GM10266 (cell line): ENCODE data around the gene SLC38A2.
"Not testable (repeated sequence)": the region's sequence is repeated elsewhere in the genome, so short reads cannot be mapped to it uniquely, and the experiment has no call there.

Source experiments
- DNase-seq: peaks from one replicate; pipeline ENCODE4 v3.0.0; 2012; ENCODE audit errors: extremely low spot score
- TF ChIP-seq, protein P1 (sequence below): IDR thresholded peaks from 2 replicates; pipeline ENCODE4 v1.5.1; 2012; ENCODE audit warnings: mild to moderate bottlenecking, low read depth; ENCODE audit not compliant: control insufficient read depth, insufficient read depth; ENCODE audit errors: missing control alignments

SLC38A2 gene

DNA sequence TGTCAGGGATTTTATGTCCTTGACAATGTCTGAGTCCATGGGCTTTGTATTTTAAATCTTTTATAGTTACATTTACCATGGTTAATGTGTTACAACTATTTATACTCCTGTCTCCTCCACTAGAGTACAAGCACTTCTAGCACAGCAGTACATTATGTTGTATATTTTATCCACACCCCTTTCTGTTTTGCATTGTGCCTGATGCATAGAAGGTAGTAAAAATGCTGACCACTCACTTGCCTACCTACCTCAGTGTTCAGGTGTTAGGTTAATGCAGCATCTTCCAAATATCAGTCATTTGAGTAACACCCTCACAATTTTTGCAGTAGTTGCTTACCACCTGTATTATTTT, 31.1 kb upstream of the SLC38A2 start:
- no peak for DNase-seq
- TF ChIP-seq, protein P1, sequence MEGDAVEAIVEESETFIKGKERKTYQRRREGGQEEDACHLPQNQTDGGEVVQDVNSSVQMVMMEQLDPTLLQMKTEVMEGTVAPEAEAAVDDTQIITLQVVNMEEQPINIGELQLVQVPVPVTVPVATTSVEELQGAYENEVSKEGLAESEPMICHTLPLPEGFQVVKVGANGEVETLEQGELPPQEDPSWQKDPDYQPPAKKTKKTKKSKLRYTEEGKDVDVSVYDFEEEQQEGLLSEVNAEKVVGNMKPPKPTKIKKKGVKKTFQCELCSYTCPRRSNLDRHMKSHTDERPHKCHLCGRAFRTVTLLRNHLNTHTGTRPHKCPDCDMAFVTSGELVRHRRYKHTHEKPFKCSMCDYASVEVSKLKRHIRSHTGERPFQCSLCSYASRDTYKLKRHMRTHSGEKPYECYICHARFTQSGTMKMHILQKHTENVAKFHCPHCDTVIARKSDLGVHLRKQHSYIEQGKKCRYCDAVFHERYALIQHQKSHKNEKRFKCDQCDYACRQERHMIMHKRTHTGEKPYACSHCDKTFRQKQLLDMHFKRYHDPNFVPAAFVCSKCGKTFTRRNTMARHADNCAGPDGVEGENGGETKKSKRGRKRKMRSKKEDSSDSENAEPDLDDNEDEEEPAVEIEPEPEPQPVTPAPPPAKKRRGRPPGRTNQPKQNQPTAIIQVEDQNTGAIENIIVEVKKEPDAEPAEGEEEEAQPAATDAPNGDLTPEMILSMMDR, result no peak

DNA sequence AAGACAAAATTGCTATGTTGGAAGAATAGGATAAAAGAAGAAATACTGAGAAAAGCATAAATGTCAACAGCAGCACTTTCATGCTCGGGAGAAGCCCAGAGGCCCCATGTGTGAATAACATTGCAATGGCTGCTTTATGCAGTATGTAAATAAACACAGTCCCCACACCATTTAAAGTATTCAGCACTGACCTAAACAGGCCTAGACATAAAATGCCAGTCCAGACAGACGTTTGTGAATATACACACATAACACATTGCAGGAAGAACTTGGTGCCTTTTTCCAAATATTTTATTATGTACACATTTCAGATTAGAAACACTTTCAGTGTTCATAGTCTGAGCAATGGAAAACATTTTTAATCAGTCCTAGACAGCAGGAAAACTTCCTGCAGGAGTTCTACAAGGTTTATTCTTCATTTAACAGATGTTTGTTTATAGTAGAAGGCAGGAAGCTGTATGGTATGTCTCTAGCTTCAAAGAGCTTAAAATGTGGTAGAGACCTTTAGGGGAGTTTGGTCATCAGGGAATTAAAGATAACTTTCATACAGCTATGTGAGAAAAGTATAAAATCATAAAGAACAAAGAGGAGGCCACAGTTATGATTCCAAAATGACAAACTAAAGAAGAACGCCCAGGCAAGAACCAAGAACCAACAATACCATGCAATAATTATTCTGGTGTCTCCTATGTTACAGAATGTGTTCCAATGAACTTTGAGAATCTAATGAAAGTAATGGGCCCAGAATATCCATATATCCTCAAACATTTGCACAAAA, 30.6 kb upstream of the SLC38A2 start:
- TF ChIP-seq, protein P1, result no peak
- no peak for DNase-seq

DNA sequence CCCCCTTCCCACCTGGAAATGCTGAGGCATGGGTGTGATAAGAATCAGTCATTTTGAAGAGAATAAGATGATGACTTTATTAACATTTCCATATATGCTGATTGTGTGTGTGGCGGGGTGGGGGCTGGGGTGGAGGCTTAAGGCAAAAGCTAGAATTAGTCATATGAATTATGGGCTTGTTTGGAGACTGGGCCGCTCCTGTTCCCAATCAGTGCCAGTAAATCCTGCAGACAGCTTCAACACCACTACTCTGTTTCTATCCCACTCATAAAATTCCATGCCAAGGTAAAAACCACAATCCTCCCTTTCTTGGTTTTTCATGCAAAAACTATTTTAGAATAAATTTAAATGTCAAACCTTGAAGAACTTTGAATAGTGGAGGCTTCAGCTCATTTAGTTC, 29.9 kb upstream of the SLC38A2 start:
- TF ChIP-seq, protein P1, result no peak
- no peak for DNase-seq

DNA sequence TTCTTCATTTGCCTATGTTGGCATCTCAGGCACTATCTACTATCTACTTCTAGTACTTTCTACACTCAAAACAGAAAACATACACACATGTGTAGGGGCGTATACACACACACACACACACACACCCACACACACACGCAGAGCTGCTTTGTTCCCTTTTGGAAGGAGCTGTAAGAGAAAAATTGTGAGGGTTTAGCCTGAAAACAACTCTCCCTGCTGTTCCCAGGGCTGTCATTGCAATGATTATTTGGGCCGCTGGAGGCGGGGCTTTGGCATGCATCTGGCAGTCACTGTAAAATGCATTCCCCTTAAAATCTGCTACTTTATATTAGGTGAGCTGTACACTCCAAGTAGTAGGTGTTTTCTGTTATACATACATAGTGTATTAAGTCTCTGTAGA, 29.1 kb upstream of the SLC38A2 start:
- TF ChIP-seq, protein P1, result no peak
- no peak for DNase-seq

DNA sequence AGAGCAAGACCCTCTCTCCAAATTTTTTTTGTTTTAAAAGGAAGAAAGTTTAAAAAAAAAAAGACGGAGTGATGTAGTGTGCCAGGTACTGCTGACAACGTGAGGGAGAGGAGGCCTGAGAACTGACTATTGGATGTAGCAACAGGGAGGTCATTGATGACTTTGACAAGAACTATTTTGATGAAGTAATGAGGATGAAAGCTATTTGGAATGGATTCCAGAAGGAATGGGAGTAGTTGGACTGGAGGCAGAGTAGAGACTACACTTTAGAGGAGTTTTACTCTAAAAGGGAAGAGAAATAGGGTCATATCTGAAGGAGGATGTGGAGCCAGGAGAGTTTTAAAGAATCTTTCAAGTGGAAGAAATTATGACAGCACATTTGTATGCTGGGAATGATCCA, 27.8 kb upstream of the SLC38A2 start:
- no peak for DNase-seq
- TF ChIP-seq, protein P1, result no peak

DNA sequence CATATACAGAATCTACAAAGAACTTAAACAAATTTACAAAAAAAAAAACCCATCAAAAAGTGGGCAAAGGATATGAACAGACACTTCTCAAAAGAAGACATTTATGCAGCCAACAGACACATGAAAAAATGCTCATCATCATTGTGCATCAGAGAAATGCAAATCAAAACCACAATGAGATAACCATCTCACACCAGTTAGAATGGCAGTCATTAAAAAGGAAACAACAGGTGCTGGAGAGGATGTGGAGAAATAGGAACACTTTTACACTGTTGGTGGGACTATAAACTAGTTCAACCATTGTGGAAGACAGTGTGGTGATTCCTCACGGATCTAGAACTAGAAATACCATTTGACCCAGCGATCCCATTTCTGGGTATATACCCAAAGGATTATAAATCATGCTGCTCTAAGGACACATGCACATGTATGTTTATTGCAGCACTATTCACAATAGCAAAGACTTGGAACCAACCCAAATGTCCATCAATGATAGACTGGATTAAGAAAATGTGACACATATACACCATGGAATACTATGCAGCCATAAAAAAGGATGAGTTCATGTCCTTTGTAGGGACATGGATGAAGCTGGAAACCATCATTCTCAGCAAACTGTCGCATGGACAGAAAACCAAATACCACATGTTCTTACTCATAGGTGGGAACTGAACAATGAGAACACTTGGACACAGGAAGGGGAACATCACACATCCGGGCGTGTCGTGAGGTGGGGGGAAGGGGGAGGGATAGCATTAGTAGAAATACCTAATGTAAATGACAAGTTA, 27.1 kb upstream of the SLC38A2 start:
- not testable (repeated sequence) for DNase-seq

DNA sequence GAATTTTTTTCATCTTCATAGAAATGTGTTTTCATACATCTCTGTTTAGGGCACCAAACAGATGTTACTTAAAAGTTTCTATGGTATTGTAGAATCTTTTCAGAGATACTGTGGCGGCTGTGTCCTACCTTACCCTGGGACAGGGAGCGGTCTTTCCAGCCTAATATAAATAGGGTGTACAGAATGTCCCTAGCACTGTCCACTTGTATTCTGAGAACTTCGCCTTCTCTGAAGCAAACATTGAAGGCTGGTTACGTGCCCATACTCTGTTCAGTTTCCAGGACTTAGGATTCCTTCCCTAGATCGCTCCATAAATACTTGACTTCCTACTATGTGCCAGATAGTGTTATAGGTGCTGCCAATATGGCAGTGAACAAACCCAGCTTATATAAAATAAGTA, 24.3 kb upstream of the SLC38A2 start:
- TF ChIP-seq, protein P1, result no peak
- no peak for DNase-seq

DNA sequence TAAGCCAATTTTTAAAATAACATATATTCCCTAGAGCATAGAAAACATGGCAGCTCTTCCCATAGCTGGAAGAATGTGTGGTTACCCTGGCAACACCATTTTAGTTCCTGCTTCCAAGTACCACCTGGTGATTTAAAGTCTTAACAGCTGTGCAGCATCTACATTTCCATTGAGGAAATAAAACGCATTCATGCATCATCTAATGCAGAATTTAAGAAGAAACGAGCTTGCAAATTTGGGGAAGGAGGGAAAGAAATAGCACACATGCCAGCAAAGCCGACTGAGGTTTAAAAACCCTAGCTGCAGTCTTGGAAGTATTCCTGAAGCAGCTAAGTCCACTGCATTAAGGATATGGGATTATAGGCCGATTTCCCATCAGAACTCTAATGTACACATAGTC, 22.8 kb upstream of the SLC38A2 start:
- DNase-seq, result no peak
- TF ChIP-seq, protein P1, result no peak
